GM18870 (cell line): ENCODE results near the gene CCDC187.
"Not testable (repeated sequence)": the region's sequence is repeated elsewhere in the genome, so short reads cannot be mapped to it uniquely, and the experiment has no call there.

Experiments
- ATAC-seq: cut with Tn5 transposase; IDR thresholded peaks from one replicate; pipeline ENCODE4 v1.9.1; 2021; ENCODE audit warnings: moderate library complexity; ENCODE audit not compliant: unreplicated experiment

Gene CCDC187

DNA sequence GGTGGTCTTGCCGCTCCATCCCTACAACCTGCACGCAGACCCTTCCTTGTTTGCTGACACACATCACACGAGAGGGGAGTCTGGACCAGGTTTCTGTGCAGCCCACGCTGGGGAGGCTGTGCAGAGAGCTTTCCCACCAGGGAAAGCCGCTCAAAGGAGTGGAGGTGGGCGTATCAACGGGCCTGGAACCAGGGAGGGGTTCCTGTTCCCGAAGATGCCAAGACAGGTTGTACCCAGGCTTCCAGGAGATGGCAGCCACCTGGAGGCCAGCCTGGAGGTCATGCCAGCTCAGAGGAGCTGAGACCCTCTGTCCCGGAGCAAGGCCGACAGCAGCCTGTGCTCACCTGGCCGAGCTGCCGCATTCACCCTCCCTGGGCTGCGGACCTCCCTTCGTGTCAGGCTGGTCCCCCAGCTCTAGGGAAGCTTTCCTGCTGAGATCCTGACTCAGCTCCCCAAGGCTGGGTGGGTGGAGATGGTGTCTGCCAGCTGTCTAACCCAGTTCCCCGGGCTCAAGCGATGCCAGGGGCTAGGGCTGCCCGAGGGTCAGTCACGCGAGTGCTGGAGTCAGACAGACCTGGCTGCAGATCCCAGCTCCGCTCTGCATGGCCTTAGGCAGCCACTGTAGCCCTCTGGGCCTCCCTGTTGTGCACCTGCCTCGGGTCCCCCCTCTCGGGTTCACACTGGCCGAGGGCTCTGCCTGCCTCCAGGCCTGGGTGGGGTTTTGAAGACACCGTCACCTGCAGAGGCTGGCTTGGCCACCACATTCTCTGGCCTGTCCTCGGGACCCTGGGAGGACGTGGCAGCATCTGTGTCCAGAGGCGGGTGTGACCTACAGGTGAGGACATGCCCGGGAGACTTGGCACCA is 29.7 kb downstream of the CCDC187 start:
- no peak for ATAC-seq

DNA sequence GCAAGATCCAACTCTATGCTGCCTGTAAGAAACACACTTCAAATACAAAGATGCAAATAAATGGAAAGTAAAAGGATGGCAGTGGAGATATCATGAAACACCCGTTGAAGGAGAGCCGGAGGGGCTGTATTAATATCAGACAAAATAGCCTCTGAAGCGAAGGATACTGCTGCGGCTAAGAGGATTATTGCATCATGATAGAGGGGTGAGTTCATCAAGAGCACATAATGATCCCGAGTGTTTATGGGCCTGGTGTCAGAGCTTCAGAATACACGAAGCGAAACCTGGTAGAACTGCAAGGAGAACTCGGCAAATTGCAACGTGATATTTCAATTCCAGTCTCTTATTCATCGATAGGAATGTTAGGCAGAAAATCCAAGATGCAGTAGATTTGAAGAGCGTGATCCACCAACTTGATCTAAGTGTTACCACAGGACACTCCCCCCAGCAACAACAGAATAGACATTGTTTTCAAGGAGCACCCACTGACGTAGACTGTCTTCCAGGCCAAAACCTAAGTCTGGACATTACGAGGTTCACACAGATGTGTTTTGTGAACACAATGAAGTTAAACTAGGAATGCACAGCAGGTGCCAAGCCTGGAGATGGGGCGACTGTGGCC is 30.5 kb downstream of the CCDC187 start:
- ATAC-seq = no peak

DNA sequence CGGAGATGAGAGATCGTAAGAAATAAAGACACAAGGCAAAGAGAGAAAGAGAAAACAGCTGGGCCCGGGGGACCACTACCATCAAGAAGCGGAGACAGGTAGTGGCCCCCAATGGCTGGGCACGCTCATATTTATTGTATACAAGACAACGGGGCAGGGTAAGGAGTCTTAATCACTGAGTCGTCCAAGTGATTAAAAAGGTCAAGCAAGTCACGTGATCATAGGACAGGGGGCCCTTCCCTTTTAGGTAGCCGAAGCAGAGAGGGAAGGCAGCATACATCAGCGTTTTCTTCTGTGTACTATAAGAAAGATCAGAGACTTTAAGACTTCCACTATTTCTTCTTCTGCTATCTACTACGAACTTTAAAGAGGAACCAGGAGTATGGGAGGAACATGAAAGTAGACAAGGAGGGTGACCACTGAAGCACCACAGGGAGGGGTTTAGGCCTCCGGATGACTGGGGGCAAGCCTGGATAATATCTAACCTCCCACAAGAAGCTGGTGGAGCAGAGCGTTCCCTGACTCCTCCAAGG is 33.7 kb downstream of the CCDC187 start:
- no peak for ATAC-seq

DNA sequence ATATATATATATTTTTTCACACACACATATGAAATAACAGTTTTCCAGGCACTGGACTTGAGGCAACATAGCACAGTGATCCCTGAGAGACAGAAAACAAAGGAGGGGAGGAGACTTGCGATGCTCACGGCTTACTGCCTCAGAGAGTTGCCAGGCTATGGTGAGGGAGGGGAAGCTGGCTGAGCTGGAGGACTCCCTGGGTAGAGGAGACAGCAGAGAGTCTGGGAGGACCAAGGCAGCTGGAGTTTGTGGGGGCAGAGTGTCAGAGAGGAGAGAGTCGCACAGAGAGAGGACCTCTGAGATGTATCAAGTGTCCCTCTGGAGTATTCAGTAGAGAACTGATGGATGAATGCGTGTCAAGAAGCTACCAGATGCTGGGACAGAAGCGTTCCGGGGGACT is 35.2 kb downstream of the CCDC187 start:
- no peak for ATAC-seq

DNA sequence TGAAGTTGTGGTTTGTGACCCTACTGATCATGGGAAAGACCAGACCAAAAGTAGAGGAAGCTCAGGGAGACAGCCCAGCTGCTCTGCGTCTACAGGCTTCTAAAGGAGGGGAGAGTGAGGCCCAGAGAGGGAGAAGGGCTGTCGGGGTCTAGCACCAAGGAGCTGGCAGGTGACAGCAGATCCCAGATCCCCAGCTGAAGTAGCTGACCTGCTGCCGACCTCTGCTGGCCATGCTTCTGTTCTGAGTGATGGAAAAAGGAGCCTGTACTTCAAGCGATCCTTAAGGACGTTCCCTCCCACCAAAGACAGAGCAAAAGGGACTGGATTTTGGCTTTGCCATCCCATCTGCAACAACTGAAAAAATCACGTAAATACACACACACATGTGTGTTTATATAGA is 35.6 kb downstream of the CCDC187 start:
- ATAC-seq = no peak

DNA sequence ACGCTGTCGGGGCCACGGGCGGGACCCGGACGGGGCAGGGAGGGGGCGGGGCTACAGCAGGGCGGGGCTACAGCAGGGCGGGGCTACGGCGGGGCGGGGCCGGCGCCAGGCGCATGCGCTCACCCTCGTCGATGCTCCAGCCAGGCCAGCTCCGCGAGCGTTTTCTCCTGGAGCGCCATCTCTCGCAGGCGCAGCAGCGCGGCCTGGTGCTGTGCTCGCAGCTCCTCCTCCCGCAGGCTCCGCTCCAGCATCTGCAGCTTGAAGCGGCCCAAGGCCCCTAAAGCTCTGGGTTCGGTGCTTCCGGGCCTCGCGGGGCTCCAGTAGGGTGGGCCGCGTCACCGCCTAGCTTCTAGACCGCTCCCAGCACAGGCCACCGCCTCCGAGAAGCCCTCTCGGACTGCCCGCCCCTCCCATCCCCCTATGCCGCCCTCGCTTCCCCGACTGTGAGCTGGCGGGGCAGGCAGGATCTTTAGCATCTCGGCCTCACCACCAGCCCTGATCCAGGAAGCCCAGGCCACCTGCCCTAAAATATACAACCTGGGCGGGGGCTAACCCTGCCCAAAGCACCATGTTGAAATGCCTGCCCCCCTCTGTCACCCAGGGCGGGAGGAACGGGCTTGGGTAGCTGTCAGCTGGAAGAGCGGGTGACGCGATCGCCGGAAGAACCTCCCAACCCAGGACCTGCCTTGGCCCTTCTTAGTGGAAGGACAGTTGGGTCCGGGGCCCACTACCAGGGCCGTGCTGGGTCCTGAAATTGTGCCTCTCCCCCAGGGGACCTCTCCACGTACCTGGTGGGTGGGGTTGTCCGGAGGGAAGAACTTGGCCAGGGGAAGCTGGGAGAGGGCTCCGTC is 36.4 kb downstream of the CCDC187 start:
- no peak for ATAC-seq

DNA sequence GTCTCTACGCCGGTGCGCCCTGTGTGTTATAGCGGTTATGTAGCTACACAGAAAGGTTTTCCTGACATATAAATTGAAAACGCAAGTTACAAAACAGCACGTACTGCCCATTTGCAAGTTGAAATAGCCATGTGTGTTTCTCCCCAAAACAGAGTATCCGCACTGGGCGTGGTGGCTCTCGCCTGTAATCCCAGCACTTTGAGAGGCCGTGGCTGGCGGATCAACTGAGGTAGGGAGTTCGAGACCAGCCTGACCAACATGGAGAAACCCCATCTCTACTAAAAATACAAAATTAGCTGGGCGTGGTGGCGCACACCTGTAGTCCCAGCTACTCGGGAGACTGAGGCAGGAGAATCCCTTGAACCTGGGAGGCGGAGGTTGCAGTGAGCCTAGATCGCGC is 37.3 kb downstream of the CCDC187 start:
- not testable (repeated sequence) for ATAC-seq

DNA sequence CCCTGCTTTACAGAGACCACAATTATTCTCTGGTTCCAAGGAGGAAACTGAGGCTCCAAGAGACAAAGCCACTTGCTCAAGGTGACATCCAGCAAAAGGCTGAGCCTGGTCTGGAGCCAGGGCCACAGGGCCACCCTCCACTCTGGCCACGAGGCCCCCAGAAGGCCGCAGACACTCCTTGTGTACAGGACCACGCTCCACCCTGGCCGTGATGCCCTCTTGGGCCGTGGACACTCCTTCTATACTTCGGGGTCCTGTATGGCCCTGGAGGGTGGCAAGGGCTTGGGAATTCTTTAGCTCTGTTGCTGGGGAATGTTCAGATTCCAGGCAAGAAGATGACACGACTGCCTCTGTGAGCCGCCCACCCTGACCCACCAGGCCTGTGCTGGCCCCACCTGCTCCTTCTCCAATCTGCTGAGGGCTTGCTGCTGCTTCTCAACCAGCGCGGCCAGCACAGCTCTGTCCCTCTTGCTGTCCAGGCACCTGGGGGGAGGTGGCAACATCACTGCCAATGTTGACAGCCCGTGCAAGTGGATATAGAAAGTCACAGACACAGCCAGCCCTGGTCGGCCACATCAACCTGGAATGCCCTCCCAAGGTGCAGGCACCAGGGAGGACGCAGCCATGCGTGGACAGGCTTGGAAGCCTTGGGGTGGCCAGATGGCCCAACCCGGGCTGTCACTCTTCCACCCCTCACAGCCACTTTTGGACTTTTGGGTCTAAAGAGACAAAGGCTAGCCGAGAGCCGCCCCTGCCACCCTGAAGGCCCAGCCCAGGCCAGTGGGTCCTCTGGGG is 38.1 kb downstream of the CCDC187 start:
- ATAC-seq = no peak

DNA sequence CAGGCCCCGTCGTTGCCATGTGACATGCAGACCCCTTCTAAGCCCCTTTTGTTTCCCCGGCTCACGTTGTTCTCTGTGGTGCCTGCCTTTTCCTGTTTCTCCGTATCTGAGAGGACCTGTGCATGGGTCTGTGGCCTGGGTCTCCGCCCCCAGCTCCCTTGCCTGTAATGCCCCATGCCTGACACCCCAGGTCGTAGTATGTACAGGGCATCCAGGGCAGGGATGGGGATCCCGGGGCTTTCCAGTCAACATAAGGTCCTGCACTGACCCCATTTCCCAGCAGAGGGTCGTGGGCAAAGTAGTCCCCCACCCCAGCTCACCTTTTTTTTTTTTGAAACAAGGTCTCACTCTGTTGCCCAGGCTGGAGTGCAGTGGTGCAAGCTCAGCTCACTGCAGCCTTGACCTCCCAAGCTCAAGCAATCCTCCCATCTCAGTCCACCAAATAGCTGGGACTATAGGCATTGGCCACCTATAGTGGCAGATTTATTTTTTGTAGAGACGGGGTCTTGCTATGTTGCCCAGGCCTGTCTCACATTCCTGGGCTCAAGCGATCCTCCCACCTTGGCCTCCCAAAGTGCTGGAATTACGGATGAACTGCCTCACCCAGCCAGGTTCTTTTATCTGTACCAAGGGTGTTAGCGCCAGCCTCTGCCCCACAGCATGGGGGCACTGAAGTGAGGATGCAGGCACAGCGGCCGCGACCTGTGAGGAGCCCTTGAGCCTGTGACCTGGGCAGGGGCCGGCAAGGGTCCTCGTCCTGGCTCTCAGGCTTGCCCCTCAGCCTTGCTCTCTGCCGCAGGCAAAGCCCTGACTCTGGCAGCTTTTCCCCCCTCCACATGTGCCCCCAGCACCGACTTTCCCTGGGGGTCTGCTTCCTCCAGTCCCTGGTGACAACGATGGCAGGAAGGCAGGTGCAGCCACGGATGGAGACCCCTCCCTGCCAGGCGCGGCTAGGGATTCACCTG is 39.2 kb downstream of the CCDC187 start:
- no peak for ATAC-seq

DNA sequence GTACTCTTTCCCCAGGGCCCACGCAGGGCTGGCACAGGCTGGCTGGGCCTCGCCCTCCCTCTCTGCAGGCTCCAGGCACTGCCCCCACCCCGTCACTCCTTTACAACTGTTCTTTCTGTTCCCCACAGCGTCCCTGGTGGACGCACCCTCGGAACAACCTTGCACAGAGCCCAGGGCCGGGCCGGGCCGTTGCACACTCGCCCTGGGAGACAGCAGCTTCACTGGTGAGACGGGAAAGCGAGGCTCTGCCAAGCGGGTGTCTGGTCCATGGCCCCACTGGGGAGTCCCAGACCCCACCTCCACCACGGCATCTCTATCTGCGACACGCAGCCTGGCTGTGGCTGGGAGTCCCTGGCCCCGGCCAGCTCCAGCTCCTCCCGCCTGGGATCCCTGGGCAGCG is 39.9 kb downstream of the CCDC187 start:
- ATAC-seq = no peak

DNA sequence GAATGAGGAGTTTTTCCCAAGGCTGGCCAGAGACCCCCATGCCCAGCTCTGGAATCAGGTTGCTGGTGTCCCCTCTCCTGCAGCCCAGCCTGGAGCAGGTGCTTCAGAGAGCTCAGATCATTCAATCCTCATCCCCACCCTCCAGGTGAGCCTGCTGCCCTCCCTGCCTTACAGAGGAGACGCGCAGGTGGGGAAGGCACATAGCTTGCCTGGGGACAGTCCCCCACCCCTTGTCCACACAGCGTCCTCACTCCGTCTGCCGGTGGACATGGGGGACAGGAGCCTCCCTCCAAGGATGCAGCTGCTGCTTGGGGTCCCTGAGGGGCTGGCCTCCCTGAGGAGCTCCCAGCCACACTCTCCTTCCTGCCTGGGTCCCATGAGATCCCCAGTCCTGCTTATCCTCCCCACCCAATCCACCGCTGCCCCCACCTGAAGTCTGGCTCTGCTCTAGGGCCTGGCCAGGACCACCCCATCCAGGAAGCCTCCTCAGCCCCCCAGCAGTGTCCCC is 41.2 kb downstream of the CCDC187 start:
- no peak for ATAC-seq

DNA sequence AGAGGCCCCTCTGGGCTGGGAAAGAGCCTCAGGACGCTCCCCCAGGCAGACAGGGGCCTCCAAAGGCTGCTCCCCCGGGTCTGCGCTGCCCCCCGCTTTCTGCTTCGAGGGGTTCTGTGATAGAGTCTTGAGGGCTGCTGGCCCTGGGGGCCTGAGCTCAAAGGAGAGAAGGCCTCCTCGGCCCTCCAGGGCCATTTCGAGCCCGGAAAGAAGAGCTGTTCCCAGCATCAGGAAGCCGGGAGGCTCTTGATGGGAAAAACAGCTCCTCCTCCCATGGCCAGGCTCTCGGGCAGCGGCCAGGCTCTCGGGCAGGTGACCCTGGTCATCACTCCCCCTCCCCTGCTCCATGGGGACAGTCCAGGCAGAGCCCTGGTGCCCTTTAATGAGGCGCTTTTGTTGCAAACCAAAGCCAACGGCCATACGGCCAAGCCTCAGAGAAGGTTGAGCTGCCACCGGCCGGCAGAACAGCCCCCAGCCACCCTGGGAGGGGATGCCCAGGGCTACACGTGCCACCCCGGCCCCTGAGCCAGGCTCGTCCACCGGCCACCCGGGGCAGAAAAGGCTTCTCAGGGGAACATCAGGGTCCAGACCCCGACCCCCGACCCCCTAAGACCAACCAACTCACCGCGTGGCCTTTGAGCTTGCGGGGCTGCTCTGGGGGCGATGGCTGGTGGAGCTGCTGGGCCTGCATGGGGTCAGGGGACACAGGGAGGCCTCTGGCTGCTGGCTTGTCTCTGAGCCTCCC is 42.0 kb downstream of the CCDC187 start:
- ATAC-seq = no peak

DNA sequence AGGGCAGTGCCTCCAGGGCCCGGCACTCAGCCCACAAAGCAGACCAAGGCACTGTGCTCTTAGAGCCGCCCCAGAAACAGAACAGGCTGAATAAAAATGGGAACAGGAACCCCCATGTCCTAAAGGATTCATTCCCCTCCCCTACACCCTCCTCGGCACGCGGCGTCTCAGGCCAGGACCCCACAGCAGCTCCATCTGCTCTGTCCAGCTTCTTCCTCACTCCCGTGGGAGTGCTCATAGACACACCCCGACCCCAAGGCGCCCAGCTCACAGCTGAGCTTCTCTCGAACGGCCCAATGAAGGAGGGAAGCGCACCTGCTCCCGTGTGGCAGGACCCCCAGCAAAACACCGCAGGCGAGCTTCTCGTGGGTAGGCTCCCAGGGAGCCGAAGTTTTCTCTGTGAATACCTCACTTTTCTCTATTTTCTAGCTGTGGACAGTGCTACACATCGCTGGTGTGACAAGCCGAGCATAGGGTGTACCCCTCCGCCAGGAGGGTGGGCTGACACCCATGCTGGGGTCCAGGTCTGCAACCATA is 42.9 kb downstream of the CCDC187 start:
- ATAC-seq = no peak

DNA sequence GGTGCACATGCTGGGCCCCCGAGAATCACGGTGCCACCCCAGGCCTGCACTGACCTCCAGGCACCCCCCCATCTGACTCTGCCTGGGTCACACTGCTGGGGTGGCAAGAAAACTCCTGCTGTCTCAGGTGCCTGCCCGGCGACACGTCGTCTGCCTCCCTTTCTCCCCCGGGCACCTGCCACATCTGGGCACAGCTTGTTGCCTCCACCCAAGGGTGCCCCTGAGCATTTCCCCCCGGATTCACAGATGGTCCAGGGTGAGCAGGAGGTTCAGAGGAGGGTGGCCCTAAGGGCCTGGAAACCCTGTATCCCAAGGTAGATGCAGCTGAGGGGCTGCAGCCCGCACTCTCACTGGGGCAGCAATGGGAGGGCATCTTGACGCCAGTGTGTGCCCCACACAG is 43.4 kb downstream of the CCDC187 start:
- no peak for ATAC-seq

DNA sequence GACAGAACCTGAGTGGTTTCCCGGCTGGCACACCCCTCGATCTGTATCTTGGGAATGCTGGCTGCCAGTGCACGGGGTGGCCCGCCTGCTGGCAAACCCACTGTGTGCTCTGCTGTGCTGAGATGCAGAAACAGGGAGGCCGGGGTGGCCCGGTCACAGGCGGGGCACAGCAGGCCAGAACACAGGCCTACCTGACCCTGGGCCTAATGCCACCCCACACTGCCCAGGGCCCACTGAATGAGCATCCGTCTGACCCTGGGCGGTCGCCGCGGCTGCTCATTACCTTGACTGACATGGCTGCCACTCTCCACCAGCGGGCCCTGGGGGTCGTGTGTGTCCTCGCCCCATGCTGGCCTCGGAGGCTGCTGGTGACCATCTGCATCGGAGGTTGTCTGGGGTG is 44.1 kb downstream of the CCDC187 start:
- ATAC-seq = no peak

DNA sequence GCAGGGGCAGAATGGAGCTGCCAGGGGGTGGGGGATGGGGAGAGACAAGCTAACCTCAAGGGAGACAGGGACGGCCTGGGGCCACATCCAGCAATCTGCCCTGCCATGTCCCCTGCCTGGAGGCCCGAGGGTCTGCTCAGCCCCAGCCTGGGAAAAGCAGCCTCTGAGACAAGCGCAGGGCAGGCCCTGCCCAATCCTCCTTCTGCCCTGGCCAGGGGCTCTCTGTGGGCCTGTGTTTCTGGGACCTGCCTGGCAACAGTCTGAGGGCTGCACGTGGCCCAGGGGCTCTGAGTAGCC is 44.4 kb downstream of the CCDC187 start:
- ATAC-seq = no peak

DNA sequence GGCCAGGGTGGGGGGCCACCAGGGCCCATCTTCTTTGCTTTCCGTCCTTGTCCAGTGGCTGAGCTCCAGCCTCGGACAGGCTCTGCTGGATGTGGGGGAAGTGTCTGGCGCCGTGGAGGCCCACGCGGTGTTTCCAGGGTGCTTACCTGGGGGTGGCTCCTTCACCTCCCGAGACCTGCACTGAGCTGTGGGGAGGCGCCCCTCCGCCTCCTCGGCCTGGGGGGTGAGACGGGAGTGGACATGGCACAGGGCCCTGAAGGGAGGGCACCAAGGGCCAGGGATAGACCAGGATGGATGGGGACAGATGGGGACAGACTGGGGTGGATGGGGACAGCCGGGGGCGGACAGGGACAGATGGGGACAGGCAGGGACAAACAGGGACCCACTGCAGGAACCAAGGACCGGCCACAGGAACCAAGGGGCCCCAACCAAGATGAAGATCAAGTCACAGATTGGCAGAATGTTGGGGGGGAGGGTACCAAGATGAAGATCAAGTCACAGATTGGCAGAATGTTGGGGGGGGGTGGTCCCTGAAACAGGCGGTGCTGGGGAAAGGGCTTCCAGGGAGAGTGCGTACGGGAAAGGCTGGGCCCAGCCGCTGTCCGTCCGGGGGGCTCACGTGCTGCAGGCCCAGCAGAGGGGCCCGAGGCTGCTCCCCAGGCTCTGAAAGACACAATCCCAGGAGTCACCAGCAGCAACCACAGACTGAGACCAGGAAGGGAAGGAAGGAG is 44.9 kb downstream of the CCDC187 start:
- ATAC-seq = no peak

DNA sequence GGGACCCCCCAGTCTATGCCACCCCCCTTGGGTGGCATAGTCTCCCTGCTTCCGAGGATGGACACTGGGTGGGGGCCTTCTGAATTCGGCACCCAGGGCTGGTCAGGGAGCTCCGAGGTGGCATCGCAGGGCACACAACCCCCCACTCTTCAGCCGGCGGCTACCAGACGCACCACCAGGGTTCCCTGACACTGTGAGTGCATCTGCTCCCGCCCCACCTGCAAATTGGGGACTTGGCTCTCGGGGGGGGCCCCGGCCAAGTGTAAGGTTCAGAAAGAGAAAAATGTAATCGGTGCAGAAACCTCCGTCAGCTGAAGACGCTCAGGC is 45.6 kb downstream of the CCDC187 start:
- no peak for ATAC-seq
